GM12878 (cell line): ENCODE data around the gene RNF149. TPM values are rescaled to one million over a fixed set of nuclear protein-coding genes. Genes with fewer than 3 reads are reported as not detected.

Experiments used
- ATAC-seq: fragments of 200-7000 bp; cut with Tn5 transposase; 3 replicates; pipeline ENCODE4 v1.9.1; 2020; ENCODE audit warnings: mild to moderate bottlenecking, moderate library complexity
- BruUV-seq: library from RNA; stranded (reverse); fragments of 400-500 nt; replicated peaks from 2 replicates; lab custom pipeline; 2021; lab: Mats Ljungman, UMichigan
- CTCF ChIA-PET: fragments of 300-600 bp; sonication (Branson Sonifier 250); formaldehyde crosslinking; extraction: SDS; loops from one replicate; lab custom pipeline; 2021; ENCODE audit warnings: inconsistent platforms; lab: Yijun Ruan, JAX
- POLR2A ChIA-PET: fragments of 350-600 bp; formaldehyde crosslinking; extraction: SDS; loops from one replicate; lab custom pipeline; 2021; ENCODE audit warnings: inconsistent platforms; lab: Charles Lee
- RAD21 ChIA-PET: fragments of 300-600 bp; sonication (Branson Sonifier 250); formaldehyde crosslinking; loops from one replicate; lab custom pipeline; 2023; ENCODE audit warnings: antibody characterized with exemption; ENCODE audit not compliant: unreplicated experiment; lab: Charles Lee
- SMC1A ChIA-PET: fragments of 300-600 bp; sonication (Branson Sonifier 250); formaldehyde crosslinking; loops from one replicate; lab custom pipeline; 2023; ENCODE audit not compliant: unreplicated experiment, uncharacterized antibody; lab: Charles Lee
- DNase-seq: peaks from one replicate; pipeline ENCODE4 v3.0.0-alpha.2; 2011; ENCODE audit warnings: low read depth, low spot score
- FAIRE-seq: peaks from 3 replicates; lab custom pipeline; 2011; peaks lifted over from hg19 to GRCh38; lab: Jason Lieb, UNC
- H2AFZ ChIP-seq: 2 replicates; pipeline ENCODE4 v1.6.0; 2011; ENCODE audit warnings: low read depth, low read length, control low read depth; ENCODE audit not compliant: control insufficient read depth
- H3K27ac ChIP-seq: 2 replicates; pipeline ENCODE4 v1.5.1; 2011; ENCODE audit warnings: control low read depth; ENCODE audit not compliant: control insufficient read depth, insufficient read depth
- H3K27me3 ChIP-seq, 2 experiments: replicated peaks in 1 of 2; 2 replicates each; pipeline versions ENCODE4 v1.6.0 to v1.6.1; 2011; ENCODE audit warnings: low read length in 1 of 2; ENCODE audit not compliant: control insufficient read depth in 2 of 2, insufficient read depth in 2 of 2
- H3K36me3 ChIP-seq, 2 experiments: 2 replicates each; pipeline ENCODE4 v1.5.1; 2011; ENCODE audit warnings: low read length in 1 of 2; ENCODE audit not compliant: control insufficient read depth in 2 of 2, insufficient read depth in 2 of 2
- H3K4me1 ChIP-seq: 2 replicates; pipeline ENCODE4 v1.6.1; 2011; ENCODE audit warnings: mild to moderate bottlenecking, low read length, moderate library complexity, mixed read lengths; ENCODE audit not compliant: control insufficient read depth, insufficient read depth
- H3K4me2 ChIP-seq: 2 replicates; pipeline ENCODE4 v1.6.0; 2011; ENCODE audit warnings: control low read depth; ENCODE audit not compliant: control insufficient read depth, insufficient read depth
- H3K4me3 ChIP-seq: fragments of 200-600 bp; sonication (generic); 2 replicates; pipeline ENCODE4 v1.5.1; 2016
- H3K79me2 ChIP-seq: 2 replicates; pipeline ENCODE4 v1.6.0; 2011; ENCODE audit warnings: low read length; ENCODE audit not compliant: control insufficient read depth, insufficient read depth
- H3K9ac ChIP-seq: 2 replicates; pipeline ENCODE4 v1.8.0; 2011; ENCODE audit warnings: low read length, control low read depth, mixed read lengths; ENCODE audit not compliant: control insufficient read depth, insufficient read depth
- H3K9me3 ChIP-seq: replicated peaks from 3 replicates; pipeline ENCODE4 v1.5.1; 2011; ENCODE audit warnings: mild to moderate bottlenecking, low read length; ENCODE audit not compliant: control insufficient read depth, insufficient read depth
- H4K20me1 ChIP-seq: 2 replicates; pipeline ENCODE4 v1.6.0; 2011; ENCODE audit not compliant: control insufficient read depth, insufficient read depth
- BHLHE40 ChIP-seq, 2 experiments: fragments of 450-650 bp in 1 of 2; IDR thresholded peaks; 2 replicates each; pipeline ENCODE4 v1.6.1; 2011 to 2017; ENCODE audit warnings: low read depth in 2 of 2, borderline replicate concordance in 1 of 2, improper control_type of control experiment in 1 of 2, low read length in 1 of 2, mild to moderate bottlenecking in 1 of 2
- ESRRA ChIP-seq: IDR thresholded peaks from 2 replicates; pipeline ENCODE4 v1.6.1; 2012; ENCODE audit warnings: mild to moderate bottlenecking, low read length, improper control_type of control experiment
- GATAD2B ChIP-seq: fragments of 450-650 bp; conservative IDR thresholded peaks from 2 replicates; pipeline ENCODE4 v1.6.1; 2017; ENCODE audit warnings: low read depth, mild to moderate bottlenecking, moderate library complexity
- IKZF2 ChIP-seq, 2 experiments: fragments of 450-650 bp; IDR thresholded peaks; 2 replicates each; pipeline ENCODE4 v1.6.1; 2017; ENCODE audit warnings: mild to moderate bottlenecking in 2 of 2, moderate library complexity in 2 of 2
- SMC3 ChIP-seq: IDR thresholded peaks from 2 replicates; pipeline ENCODE4 v1.6.1; 2011; ENCODE audit warnings: low read length, improper control_type of control experiment, borderline replicate concordance
- TCF7 ChIP-seq: IDR thresholded peaks from 2 replicates; pipeline ENCODE4 v1.6.1; 2014; ENCODE audit warnings: antibody characterized with exemption, borderline replicate concordance
- WRNIP1 ChIP-seq: IDR thresholded peaks from 2 replicates; pipeline ENCODE4 v1.6.1; 2011; ENCODE audit warnings: low read depth, low read length, improper control_type of control experiment, borderline replicate concordance
- YY1 ChIP-seq: IDR thresholded peaks from 2 replicates; pipeline ENCODE4 v1.6.1; 2011; ENCODE audit warnings: low read depth, mild to moderate bottlenecking, low read length
- ZBTB11 ChIP-seq: fragments of 450-650 bp; formaldehyde crosslinking; IDR thresholded peaks from 2 replicates; pipeline ENCODE4 v1.5.0; 2022; ENCODE audit warnings: mild to moderate bottlenecking, missing genetic modification characterization
- ZNF24 ChIP-seq: fragments of 450-650 bp; IDR thresholded peaks from 2 replicates; pipeline ENCODE4 v1.6.1; 2017; ENCODE audit warnings: antibody characterized with exemption, mild to moderate bottlenecking
- WGBS: methylation state at CpG from one replicate; pipeline ENCODE4 v1.1.6; 2016; ENCODE audit warnings: low lambda C conversion rate; ENCODE audit not compliant: insufficient replicate concordance, insufficient coverage; ENCODE audit errors: missing lambda C conversion rate; 5-methylcytosine and 5-hydroxymethylcytosine counted together
- in situ Hi-C: fragments of 300-500 bp; cut with MboI; formaldehyde crosslinking; loops from 9 replicates; pipeline ENCODE4 v1.14.3; 2018; ENCODE audit warnings: mixed read lengths
- intact Hi-C: fragments of 100-400 bp; cut with micrococcal nuclease; formaldehyde crosslinking; loops from one replicate; pipeline ENCODE4 v1.14.2; 2022; ENCODE audit not compliant: unreplicated experiment
- polyA plus RNA-seq, 11 experiments: library from polyadenylated mRNA; depleted of rRNA in 4 of 11; unstranded in 6 of 11; stranded (reverse) in 5 of 11; fragments of >200 nt; fragmentation: Nextera tagmentation in 4 of 11; fragmentation: Illumina TruSeq in 1 of 11; extraction: Ambion mirVana in 4 of 11; extraction: Trizol in 1 of 11; gene quantifications; 1 replicate in 1 of 11; 2 replicates in 10 of 11; pipeline versions ENCODE4 v1.2.1 to v1.2.3, GENCODE V29; 2011 to 2016; ENCODE audit warnings: inconsistent platforms in 2 of 11, missing spikeins in 2 of 11, low read depth in 1 of 11
- total RNA-seq, 4 experiments: library from RNA; depleted of rRNA in 3 of 4; stranded (reverse); fragments of >200 nt in 3 of 4; fragmentation: Illumina TruSeq in 1 of 4; extraction: Trizol in 1 of 4; gene quantifications; 2 replicates each; pipeline versions ENCODE4 v1.2.1 to v1.2.3, GENCODE V29; 2013 to 2021
- TF ChIP-seq, protein P1 (sequence below): fragments of 450-650 bp; IDR thresholded peaks from 2 replicates; pipeline ENCODE4 v1.6.1; 2017; ENCODE audit warnings: antibody characterized with exemption, mild to moderate bottlenecking, moderate library complexity
- TF ChIP-seq, protein P2 (sequence below): fragments of 450-650 bp; formaldehyde crosslinking; IDR thresholded peaks from 2 replicates; pipeline ENCODE4 v1.4.0; 2020; ENCODE audit warnings: mild to moderate bottlenecking, moderate library complexity

Gene RNF149
- total and polyA plus RNA-seq, 10 of the 15 experiments (the other 5 are each of a cell fraction or from before 2014, with no cell fraction given) = 5.2 to 38.4 (median 16.3) TPM

DNA sequence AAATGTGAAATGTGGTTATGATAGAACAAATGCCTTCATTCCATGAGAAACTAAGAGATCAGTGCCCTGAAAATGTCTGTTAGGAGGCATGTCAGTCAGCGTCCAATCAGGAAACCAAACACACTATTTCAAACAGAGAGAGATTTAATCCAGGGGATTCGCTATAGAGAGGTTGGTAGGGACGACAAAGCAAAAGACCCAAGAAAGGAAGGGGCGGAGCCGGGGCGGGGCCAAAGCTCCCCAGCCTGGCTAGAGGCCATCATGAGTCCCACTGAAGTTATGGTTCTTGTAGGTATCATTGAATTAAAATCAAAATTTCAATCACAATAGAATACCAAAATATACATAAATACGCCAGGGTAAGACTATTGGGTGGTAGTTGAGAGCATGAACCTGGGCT is 32.9 kb upstream of the RNF149 start:
- TF ChIP-seq, protein P1, sequence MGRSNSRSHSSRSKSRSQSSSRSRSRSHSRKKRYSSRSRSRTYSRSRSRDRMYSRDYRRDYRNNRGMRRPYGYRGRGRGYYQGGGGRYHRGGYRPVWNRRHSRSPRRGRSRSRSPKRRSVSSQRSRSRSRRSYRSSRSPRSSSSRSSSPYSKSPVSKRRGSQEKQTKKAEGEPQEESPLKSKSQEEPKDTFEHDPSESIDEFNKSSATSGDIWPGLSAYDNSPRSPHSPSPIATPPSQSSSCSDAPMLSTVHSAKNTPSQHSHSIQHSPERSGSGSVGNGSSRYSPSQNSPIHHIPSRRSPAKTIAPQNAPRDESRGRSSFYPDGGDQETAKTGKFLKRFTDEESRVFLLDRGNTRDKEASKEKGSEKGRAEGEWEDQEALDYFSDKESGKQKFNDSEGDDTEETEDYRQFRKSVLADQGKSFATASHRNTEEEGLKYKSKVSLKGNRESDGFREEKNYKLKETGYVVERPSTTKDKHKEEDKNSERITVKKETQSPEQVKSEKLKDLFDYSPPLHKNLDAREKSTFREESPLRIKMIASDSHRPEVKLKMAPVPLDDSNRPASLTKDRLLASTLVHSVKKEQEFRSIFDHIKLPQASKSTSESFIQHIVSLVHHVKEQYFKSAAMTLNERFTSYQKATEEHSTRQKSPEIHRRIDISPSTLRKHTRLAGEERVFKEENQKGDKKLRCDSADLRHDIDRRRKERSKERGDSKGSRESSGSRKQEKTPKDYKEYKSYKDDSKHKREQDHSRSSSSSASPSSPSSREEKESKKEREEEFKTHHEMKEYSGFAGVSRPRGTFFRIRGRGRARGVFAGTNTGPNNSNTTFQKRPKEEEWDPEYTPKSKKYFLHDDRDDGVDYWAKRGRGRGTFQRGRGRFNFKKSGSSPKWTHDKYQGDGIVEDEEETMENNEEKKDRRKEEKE = no peak
- TF ChIP-seq ZNF24 (no peak), ZBTB11 (no peak), GATAD2B (no peak), YY1 (no peak), ESRRA (no peak), SMC3 (no peak), WRNIP1 (no peak), IKZF2 (IDR thresholded peaks at IDR 0.05) (no peak), BHLHE40 (IDR thresholded peaks at IDR 0.05; ENCODE audit: borderline replicate concordance in 1 of 2, low read depth in 2 of 2, low read length in 1 of 2) (no peak), TCF7 (no peak)
- TF ChIP-seq, protein P2, sequence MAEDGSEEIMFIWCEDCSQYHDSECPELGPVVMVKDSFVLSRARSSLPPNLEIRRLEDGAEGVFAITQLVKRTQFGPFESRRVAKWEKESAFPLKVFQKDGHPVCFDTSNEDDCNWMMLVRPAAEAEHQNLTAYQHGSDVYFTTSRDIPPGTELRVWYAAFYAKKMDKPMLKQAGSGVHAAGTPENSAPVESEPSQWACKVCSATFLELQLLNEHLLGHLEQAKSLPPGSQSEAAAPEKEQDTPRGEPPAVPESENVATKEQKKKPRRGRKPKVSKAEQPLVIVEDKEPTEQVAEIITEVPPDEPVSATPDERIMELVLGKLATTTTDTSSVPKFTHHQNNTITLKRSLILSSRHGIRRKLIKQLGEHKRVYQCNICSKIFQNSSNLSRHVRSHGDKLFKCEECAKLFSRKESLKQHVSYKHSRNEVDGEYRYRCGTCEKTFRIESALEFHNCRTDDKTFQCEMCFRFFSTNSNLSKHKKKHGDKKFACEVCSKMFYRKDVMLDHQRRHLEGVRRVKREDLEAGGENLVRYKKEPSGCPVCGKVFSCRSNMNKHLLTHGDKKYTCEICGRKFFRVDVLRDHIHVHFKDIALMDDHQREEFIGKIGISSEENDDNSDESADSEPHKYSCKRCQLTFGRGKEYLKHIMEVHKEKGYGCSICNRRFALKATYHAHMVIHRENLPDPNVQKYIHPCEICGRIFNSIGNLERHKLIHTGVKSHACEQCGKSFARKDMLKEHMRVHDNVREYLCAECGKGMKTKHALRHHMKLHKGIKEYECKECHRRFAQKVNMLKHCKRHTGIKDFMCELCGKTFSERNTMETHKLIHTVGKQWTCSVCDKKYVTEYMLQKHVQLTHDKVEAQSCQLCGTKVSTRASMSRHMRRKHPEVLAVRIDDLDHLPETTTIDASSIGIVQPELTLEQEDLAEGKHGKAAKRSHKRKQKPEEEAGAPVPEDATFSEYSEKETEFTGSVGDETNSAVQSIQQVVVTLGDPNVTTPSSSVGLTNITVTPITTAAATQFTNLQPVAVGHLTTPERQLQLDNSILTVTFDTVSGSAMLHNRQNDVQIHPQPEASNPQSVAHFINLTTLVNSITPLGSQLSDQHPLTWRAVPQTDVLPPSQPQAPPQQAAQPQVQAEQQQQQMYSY = no peak
- POLR2A ChIA-PET = no interaction called here
- RAD21 ChIA-PET = interaction anchor here (0.6 to 1.5 kb wide), 9 partner anchors 66 to 679 kb away, joined by 3 to 6 read pairs (median 3); no protein-coding TSS in a partner anchor
- H3K4me2 ChIP-seq = no peak overlapping the region
- H3K79me2 ChIP-seq = no peaks in the 10 kb centered on the region
- ATAC-seq (no peak), FAIRE-seq (no peak), DNase-seq (no peak)
- H4K20me1 ChIP-seq = no peaks in the 10 kb centered on the region
- no peaks in the 10 kb centered on the region for H3K9me3 ChIP-seq
- in situ Hi-C loops (loop anchor here (10.0 kb wide), 1 partner anchor 483 kb away; no protein-coding TSS in a partner anchor), intact Hi-C loops (loop anchor here (10.0 kb wide), 1 partner anchor 533 kb away; no protein-coding TSS in a partner anchor)
- H2AFZ ChIP-seq = no peak overlapping the region
- H3K4me3 ChIP-seq = no peak overlapping the region
- CTCF ChIA-PET = interaction anchor here (0.7 to 3.0 kb wide), 31 partner anchors 8 to 532 kb away, joined by 3 to 32 read pairs (median 6); partner anchors contain the start of gene RNF149
- no TSS peak for BruUV-seq
- no peak overlapping the region for H3K9ac ChIP-seq
- no peaks in the 10 kb centered on the region; a peak in 1 of 4 replicates for H3K27me3 ChIP-seq
- no peaks in the 10 kb centered on the region for H3K36me3 ChIP-seq
- H3K4me1 ChIP-seq = no peaks in the 10 kb centered on the region
- WGBS = 52% methylated on average over 7 of the region's 7 CpGs
- SMC1A ChIA-PET = interaction anchor here (0.6 to 1.8 kb wide), 12 partner anchors 8 to 779 kb away, joined by 3 to 9 read pairs (median 4); partner anchors contain the start of gene RNF149
- no peak overlapping the region for H3K27ac ChIP-seq
